Airway epithelial cell (primary cell): ENCODE data around the gene HTR7. TPM values are rescaled to one million over a fixed set of nuclear protein-coding genes. Genes with fewer than 3 reads are reported as not detected.

Experiments used
- total RNA-seq: library from RNA; depleted of rRNA; stranded (reverse); fragments of >200 nt; gene quantifications from 2 replicates; pipeline ENCODE4 v1.2.3, GENCODE V29; 2015

The HTR7 gene
- total RNA-seq: 10.4 and 11.6 TPM in 2 replicates

GRCh38 chr10:90857635-90858460 lies at the start of gene HTR7:
TSS of gene HTR7 (minus strand) at chr10:90858039. CDS start at chr10:90857671, 368 bp downstream.

GRCh38 chr10:90871766-90872647 lies 14.2 kb upstream of the HTR7 start, which contains the start of gene RPP30:
TSS of gene RPP30 (plus strand) at chr10:90871974. CDS start at chr10:90871987, 13 bp downstream.

Other genes starting within 250 kb of the HTR7 start
- 27.1 and 40.6 TPM in 2 replicates for gene RPP30, start 13.9 kb upstream of the HTR7 start, total RNA-seq
- gene ANKRD1, start 63.0 kb upstream of the HTR7 start, total RNA-seq: 3.3 TPM in 2 replicates